K562 (cell line): Measurements from ENCODE around the gene ARHGAP4. TPM values are rescaled to one million over a fixed set of nuclear protein-coding genes. Genes with fewer than 3 reads are reported as not detected.

ENCODE experiments used
- HNRNPK ChIP-seq: fragments of 200-400 bp; formaldehyde crosslinking; IDR thresholded peaks from one replicate; pipeline ENCODE4 v1.6.1; 2018; ENCODE audit warnings: mild to moderate bottlenecking, low read depth, low read length; ENCODE audit not compliant: poor library complexity, severe bottlenecking
- ILK ChIP-seq: fragments of 450-650 bp; IDR thresholded peaks from 2 replicates; pipeline ENCODE4 v1.6.1; 2016; ENCODE audit warnings: missing genetic modification characterization, low read depth, mild to moderate bottlenecking, missing compliant biosample characterization, moderate library complexity, borderline replicate concordance
- KLF10 ChIP-seq: fragments of 250-450 bp; sonication (Bioruptor Pico); IDR thresholded peaks from 2 replicates; pipeline ENCODE4 v1.6.1; 2021; ENCODE audit warnings: matching md5 sums
- MAFG ChIP-seq: fragments of 450-650 bp; conservative IDR thresholded peaks from 2 replicates; pipeline ENCODE4 v1.6.1; 2016; ENCODE audit warnings: missing genetic modification characterization, missing compliant biosample characterization
- NFYB ChIP-seq: IDR thresholded peaks from 2 replicates; pipeline ENCODE4 v1.6.1; 2011; ENCODE audit warnings: mild to moderate bottlenecking, moderate library complexity; ENCODE audit not compliant: insufficient read length; ENCODE audit errors: extremely low read depth
- RFX7 ChIP-seq: fragments of 250-450 bp; sonication (Bioruptor Pico); IDR thresholded peaks from 2 replicates; pipeline ENCODE4 v1.5.1; 2021; ENCODE audit warnings: mild to moderate bottlenecking
- THRAP3 ChIP-seq: fragments of 450-650 bp; IDR thresholded peaks from 2 replicates; pipeline ENCODE4 v1.6.1; 2016; ENCODE audit warnings: mild to moderate bottlenecking, inconsistent platforms, borderline replicate concordance
- TSC22D4 ChIP-seq: fragments of 450-650 bp; IDR thresholded peaks from 2 replicates; pipeline ENCODE4 v1.6.1; 2016; ENCODE audit warnings: missing genetic modification characterization, missing biosample characterization, control low read depth
- WHSC1 ChIP-seq: IDR thresholded peaks from one replicate; pipeline ENCODE4 v1.6.1; 2012; ENCODE audit warnings: low read length, control low read depth, inconsistent platforms
- YY1 ChIP-seq, 3 experiments: IDR thresholded peaks; 2 replicates each; pipeline ENCODE4 v1.6.1; 2011; ENCODE audit warnings: low read length in 2 of 3, mild to moderate bottlenecking in 2 of 3, moderate library complexity in 2 of 3, borderline replicate concordance in 1 of 3, control low read depth in 1 of 3, low read depth in 1 of 3; ENCODE audit not compliant: insufficient read depth in 3 of 3, insufficient replicate concordance in 2 of 3, control insufficient read depth in 1 of 3, insufficient read length in 1 of 3; ENCODE audit errors: extremely low read depth in 1 of 3
- ZMIZ1 ChIP-seq, 2 experiments: fragments of 150-350 bp in 1 of 2; IDR thresholded peaks; 2 replicates each; pipeline ENCODE4 v1.6.1; 2012 to 2016; ENCODE audit warnings: low read depth in 2 of 2, low read length in 2 of 2, mild to moderate bottlenecking in 1 of 2, moderate library complexity in 1 of 2
- ZNF175 ChIP-seq: fragments of 200-800 bp; sonication (Bioruptor generic); IDR thresholded peaks from 2 replicates; pipeline ENCODE4 v1.6.1; 2016; ENCODE audit warnings: low read depth, mild to moderate bottlenecking, missing genetic modification characterization, missing compliant biosample characterization
- polyA plus RNA-seq, 8 experiments: library from polyadenylated mRNA; depleted of rRNA in 4 of 8; stranded (reverse) in 5 of 8; unstranded in 3 of 8; fragments of >200 nt; fragmentation: Nextera tagmentation in 2 of 8; fragmentation: Illumina TruSeq in 1 of 8; extraction: Ambion mirVana in 2 of 8; extraction: Trizol in 1 of 8; gene quantifications; 2 replicates each; pipeline versions ENCODE4 v1.2.1 to v1.2.3, GENCODE V29; 2011 to 2014; ENCODE audit warnings: inconsistent platforms in 1 of 8, missing spikeins in 1 of 8
- total RNA-seq, 7 experiments: library from RNA; depleted of rRNA in 6 of 7; stranded (reverse); fragments of >200 nt in 6 of 7; fragmentation: Illumina TruSeq in 2 of 7; extraction: Trizol in 2 of 7; gene quantifications; 2 replicates each; pipeline versions ENCODE4 v1.2.1 to v1.2.3, GENCODE V29; 2011 to 2021; ENCODE audit warnings: low replicate concordance in 1 of 7
- TF ChIP-seq, protein P1 (sequence below): fragments of 450-650 bp; IDR thresholded peaks from 2 replicates; pipeline ENCODE4 v1.6.1; 2016; ENCODE audit warnings: mild to moderate bottlenecking, moderate library complexity

ARHGAP4 gene
- total and polyA plus RNA-seq, 9 of the 15 experiments (the other 6 are each of a cell fraction or from before 2014, with no cell fraction given), result 0.30 to 81.8 (median 13.5) TPM

- TF ChIP-seq, protein P1, sequence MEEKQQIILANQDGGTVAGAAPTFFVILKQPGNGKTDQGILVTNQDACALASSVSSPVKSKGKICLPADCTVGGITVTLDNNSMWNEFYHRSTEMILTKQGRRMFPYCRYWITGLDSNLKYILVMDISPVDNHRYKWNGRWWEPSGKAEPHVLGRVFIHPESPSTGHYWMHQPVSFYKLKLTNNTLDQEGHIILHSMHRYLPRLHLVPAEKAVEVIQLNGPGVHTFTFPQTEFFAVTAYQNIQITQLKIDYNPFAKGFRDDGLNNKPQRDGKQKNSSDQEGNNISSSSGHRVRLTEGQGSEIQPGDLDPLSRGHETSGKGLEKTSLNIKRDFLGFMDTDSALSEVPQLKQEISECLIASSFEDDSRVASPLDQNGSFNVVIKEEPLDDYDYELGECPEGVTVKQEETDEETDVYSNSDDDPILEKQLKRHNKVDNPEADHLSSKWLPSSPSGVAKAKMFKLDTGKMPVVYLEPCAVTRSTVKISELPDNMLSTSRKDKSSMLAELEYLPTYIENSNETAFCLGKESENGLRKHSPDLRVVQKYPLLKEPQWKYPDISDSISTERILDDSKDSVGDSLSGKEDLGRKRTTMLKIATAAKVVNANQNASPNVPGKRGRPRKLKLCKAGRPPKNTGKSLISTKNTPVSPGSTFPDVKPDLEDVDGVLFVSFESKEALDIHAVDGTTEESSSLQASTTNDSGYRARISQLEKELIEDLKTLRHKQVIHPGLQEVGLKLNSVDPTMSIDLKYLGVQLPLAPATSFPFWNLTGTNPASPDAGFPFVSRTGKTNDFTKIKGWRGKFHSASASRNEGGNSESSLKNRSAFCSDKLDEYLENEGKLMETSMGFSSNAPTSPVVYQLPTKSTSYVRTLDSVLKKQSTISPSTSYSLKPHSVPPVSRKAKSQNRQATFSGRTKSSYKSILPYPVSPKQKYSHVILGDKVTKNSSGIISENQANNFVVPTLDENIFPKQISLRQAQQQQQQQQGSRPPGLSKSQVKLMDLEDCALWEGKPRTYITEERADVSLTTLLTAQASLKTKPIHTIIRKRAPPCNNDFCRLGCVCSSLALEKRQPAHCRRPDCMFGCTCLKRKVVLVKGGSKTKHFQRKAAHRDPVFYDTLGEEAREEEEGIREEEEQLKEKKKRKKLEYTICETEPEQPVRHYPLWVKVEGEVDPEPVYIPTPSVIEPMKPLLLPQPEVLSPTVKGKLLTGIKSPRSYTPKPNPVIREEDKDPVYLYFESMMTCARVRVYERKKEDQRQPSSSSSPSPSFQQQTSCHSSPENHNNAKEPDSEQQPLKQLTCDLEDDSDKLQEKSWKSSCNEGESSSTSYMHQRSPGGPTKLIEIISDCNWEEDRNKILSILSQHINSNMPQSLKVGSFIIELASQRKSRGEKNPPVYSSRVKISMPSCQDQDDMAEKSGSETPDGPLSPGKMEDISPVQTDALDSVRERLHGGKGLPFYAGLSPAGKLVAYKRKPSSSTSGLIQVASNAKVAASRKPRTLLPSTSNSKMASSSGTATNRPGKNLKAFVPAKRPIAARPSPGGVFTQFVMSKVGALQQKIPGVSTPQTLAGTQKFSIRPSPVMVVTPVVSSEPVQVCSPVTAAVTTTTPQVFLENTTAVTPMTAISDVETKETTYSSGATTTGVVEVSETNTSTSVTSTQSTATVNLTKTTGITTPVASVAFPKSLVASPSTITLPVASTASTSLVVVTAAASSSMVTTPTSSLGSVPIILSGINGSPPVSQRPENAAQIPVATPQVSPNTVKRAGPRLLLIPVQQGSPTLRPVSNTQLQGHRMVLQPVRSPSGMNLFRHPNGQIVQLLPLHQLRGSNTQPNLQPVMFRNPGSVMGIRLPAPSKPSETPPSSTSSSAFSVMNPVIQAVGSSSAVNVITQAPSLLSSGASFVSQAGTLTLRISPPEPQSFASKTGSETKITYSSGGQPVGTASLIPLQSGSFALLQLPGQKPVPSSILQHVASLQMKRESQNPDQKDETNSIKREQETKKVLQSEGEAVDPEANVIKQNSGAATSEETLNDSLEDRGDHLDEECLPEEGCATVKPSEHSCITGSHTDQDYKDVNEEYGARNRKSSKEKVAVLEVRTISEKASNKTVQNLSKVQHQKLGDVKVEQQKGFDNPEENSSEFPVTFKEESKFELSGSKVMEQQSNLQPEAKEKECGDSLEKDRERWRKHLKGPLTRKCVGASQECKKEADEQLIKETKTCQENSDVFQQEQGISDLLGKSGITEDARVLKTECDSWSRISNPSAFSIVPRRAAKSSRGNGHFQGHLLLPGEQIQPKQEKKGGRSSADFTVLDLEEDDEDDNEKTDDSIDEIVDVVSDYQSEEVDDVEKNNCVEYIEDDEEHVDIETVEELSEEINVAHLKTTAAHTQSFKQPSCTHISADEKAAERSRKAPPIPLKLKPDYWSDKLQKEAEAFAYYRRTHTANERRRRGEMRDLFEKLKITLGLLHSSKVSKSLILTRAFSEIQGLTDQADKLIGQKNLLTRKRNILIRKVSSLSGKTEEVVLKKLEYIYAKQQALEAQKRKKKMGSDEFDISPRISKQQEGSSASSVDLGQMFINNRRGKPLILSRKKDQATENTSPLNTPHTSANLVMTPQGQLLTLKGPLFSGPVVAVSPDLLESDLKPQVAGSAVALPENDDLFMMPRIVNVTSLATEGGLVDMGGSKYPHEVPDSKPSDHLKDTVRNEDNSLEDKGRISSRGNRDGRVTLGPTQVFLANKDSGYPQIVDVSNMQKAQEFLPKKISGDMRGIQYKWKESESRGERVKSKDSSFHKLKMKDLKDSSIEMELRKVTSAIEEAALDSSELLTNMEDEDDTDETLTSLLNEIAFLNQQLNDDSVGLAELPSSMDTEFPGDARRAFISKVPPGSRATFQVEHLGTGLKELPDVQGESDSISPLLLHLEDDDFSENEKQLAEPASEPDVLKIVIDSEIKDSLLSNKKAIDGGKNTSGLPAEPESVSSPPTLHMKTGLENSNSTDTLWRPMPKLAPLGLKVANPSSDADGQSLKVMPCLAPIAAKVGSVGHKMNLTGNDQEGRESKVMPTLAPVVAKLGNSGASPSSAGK, result no peak
- TF ChIP-seq ILK (tag) (no peak), YY1 (IDR thresholded peaks at IDR 0.05; ENCODE audit: borderline replicate concordance in 1 of 3, control insufficient read depth in 1 of 3, extremely low read depth in 1 of 3, insufficient read depth in 3 of 3, insufficient read length in 1 of 3, insufficient replicate concordance in 2 of 3, low read depth in 1 of 3, low read length in 2 of 3) (peak in 1 of 3 experiments; percentile 47), NFYB (no peak), TSC22D4 (tag) (no peak), ZMIZ1 (IDR thresholded peaks at IDR 0.05; ENCODE audit: low read depth in 2 of 2, low read length in 2 of 2) (no peak), THRAP3 (no peak), KLF10 (CRISPR knock-in tag) (no peak), RFX7 (CRISPR knock-in tag) (no peak), MAFG (tag) (no peak), WHSC1 (no peak), ZNF175 (CRISPR knock-in tag) (no peak), HNRNPK (no peak)
Measured at GRCh38 chrX:153953342-153953830, 27.3 kb upstream of the ARHGAP4 start (continued).
